ENCODE data around the gene ARFGEF2.
A peak's percentile ranks its signal among the peaks of the same experiment; 100 is the strongest.

The ARFGEF2 gene

DNA sequence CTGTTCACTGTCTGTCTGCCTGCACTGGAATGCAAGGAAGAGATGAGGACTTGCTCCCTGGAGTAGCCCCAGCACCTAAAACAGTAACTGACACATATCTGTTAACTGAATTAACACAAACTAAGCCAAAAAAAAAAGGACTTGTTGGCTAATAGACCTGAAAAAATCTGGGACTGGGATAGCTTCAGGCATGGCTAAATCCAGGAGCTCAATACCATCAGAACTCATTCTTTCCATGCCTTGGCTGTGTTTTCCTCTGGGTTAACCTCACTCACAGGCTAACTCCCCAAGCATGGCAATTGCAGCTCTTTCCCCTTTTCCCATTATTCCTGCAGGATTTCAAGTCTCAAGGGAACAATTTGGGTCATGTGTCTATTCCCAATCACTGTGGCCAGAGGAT, 21.6 kb upstream of the ARFGEF2 start:
- DNase-seq (ENCODE audit: low spot score) = no peak

GRCh38 chr20:48901326-48901725, 20.2 kb upstream of the ARFGEF2 start:
- no peak for DNase-seq (ENCODE audit: low spot score)

- DNase-seq (ENCODE audit: low spot score) = no peak
These were observed 17.8 kb upstream of the ARFGEF2 start for GRCh38 chr20:48903705-48904104.

DNA sequence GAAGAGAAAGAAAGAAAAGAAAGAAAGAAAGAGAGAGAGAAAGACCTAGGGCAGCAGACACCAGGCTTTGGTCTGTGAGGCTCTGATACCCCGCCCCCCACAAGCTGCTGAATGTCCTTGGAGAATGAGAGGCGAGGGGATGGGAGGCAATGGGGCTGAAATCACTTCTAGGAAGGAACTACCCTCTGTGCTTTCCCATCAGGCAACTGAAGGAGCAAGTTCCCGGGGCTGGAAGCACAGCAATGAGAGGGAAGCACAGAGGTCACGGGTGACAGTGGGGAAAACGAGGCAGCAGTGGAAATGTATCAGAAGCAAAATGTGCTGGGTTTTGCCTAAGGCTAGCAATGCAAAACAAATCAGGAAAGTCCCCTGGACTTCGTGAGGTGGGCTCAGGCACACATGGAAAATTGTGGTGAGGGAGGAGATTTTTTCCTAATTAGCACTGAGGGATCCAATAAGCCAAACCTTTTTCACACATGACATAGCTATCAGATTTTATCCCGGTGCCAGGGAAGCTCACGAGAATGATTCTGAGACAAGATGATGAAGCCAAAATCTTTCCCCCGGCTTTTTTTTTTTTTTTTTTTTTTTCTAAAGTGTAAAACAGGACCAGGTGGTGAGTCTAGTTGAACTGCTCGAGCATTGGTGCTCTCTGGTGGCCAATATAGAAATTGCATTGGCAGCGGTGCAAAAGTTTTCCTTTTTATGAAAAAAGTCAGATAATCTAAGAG, 16.8 kb upstream of the ARFGEF2 start:
- DNase-seq (ENCODE audit: low spot score) = peak; percentile 83

- DNase-seq (ENCODE audit: low spot score) = no peak
These were observed 16.2 kb upstream of the ARFGEF2 start for GRCh38 chr20:48905297-48905647.

GRCh38 chr20:48906221-48906877, 15.2 kb upstream of the ARFGEF2 start:
- DNase-seq (ENCODE audit: low spot score) = no peak

GRCh38 chr20:48908656-48909319, 12.7 kb upstream of the ARFGEF2 start:
- no peak for DNase-seq (ENCODE audit: low spot score)

GRCh38 chr20:48909910-48910309, 11.6 kb upstream of the ARFGEF2 start:
- no peak for DNase-seq (ENCODE audit: low spot score)

GRCh38 chr20:48910347-48910781, 11.1 kb upstream of the ARFGEF2 start:
- DNase-seq (ENCODE audit: low spot score) = peak; percentile 48

DNA sequence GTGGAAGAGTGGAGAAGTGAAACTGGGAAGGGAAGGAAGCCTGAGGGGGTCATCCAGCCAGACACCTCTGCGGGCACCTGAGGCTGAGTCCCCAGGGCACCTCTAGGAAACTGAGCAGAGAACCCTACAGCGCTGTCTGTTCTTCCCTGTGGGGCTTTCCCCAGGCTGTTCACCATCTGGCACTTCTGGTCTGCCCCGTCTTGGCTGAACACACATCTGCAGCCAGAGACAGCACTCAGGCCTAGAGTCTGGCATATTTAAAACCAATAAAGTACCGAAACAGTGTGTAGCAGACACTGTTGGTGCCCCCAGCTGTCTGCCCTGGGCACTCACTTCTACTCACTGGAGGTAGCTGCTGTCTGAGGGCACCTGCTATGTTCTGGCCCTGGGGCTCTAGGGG, 9.4 kb upstream of the ARFGEF2 start:
- no peak for DNase-seq (ENCODE audit: low spot score)

DNA sequence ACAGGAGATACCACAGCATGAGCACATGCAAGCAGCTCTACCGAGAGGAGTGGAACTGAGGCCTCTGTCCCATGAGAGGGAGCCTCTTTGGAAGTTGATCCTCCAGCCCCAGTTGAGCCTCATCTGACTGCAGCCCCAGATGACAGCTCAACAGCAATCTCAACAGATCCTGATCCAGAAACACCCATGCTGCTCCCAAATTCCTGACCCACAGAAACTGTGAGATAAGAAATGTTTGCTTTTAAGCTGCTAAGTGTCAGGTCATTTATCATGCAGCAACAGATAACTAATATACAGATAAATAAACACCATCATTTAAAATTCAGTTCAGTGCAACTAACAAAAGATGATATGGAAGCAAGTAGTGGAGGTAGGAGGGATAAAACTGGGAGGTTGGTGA, 4.8 kb upstream of the ARFGEF2 start:
- no peak for DNase-seq (ENCODE audit: low spot score)

DNA sequence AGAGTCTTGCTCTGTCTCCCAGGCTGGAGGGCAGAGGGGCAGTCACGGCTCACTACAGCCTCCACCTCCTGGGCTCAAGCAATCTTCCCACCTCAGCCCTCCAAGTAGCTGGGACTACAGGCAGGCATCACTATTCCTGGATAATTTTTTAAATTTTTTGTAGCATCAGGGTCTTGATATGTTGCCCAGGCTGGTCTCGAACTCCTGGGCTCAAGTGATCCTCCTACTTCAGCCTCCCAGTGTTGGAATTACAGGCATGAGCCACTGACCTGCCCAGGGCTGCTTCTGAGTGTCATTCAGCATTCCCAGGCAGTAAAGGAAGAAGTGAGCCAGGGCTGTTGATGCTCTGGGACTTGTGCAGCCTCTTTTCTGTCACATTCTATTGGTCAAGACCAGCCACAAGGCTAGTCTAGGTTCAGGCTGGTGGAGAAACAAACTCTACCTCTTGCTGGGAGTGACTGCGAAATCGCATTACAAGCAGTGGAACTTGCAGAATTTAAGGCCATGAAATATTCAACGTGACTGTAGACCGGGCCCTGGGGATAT, 2.1 kb upstream of the ARFGEF2 start:
- no peak for DNase-seq (ENCODE audit: low spot score)

GRCh38 chr20:48919882-48920526, 1.5 kb upstream of the ARFGEF2 start:
- DNase-seq (ENCODE audit: low spot score) = no peak

GRCh38 chr20:48920527-48921167, 864 bp upstream of the ARFGEF2 start:
- no peak for DNase-seq (ENCODE audit: low spot score)

GRCh38 chr20:48921883-48922820, 641 bp downstream of the ARFGEF2 start:
- DNase-seq (ENCODE audit: low spot score) = no peak

DNA sequence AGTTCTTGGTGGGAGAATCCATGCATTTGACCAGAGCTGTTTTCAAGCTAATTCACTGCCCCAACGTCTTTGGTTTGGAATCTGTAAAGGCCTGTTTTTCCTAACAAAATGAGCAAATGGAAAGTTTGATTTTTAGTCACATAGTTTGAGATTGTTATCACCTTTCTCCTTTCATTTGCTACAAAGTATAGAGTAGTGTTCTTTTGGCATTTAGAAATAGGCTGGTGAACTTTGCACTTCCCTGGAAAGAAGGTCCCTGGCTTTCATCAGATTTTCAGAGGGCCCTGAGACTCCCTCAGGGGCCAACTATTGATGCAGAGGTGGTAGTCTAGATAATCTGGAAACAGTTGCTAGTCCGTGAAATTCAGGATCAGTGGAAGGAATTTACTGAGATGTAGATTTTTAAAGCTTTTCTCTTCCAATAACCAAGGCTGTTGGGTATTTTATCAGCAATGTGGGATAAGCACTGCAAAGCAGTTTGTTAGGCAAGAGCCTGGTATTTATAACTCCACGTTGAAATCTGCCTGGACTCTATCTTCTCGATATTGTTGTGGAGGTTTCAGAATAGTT, 1.7 kb downstream of the ARFGEF2 start:
- DNase-seq (ENCODE audit: low spot score) = no peak

- no peak for DNase-seq (ENCODE audit: low spot score)
These were observed 3.2 kb downstream of the ARFGEF2 start for GRCh38 chr20:48924756-48925109.

DNA sequence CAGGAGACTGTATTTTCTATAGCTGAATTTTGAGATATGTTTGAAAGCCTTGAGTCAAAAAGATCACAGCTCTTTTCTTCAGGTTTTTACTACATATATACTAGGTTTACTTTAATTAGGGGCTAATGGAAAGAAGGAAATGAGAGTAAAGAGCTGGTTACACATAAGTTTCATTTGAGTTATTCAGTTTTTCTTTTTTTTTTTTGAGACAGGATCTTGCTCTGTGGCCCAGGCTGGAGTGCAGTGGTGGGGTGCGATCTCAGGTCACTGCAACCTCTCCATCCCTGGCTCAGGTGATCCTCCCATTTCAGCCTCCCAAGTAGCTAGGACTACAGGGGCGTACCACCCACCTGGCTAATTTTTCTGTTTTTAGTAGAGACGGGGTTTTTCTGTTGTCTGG, 4.8 kb downstream of the ARFGEF2 start:
- no peak for DNase-seq (ENCODE audit: low spot score)

- DNase-seq (ENCODE audit: low spot score) = no peak
These were observed 5.3 kb downstream of the ARFGEF2 start for GRCh38 chr20:48926821-48927220.

DNA sequence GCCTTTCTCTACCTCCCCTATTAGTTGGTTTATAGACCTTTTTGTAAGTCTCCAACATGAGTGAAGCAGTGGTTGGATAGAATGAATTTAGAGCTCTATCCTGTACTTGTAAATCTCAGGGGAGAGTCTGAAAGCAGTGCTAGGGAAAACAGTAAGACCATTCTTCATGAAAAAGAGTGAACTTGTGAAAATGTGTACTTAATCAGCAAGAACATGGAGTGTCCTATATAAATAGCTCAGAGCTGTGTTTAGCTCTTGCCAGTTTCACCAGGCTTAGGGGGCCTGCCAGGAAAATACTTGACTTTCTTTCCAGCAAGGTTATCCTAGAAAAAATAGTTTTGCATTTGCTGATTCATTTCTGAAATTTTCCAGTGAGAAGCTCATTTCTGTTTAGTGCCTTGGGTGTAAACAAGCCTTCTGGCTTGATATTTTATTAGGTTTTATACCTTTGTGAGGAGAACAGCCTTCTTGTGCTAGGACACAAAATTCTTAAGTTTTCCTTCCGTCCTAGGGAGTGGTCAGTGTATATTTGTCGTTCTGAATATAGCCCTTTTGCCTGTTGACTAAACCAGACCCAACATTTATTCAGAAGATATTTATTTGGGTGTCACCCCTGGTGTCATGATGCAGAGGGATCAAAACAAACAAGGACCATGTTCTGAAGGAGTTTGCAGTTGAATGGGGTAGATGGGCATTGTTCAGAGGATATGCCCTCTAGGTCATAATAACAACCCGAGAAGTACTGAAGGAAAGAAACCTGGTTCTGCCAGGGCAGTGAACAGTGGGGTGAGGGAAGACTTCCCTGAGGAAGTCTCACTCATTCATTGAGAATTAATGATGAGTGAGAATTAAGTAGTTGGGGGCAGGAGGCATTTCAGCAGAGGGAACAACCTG, 7.6 kb downstream of the ARFGEF2 start:
- DNase-seq (ENCODE audit: low spot score) = peak; percentile 99
